ENCODE measurements around the gene PDE6H. TPM values are rescaled to one million over a fixed set of nuclear protein-coding genes. Genes with fewer than 3 reads are reported as not detected.

The PDE6H gene
- total and polyA plus RNA-seq, 2 donors (not counting 3 experiments of a cell fraction or from before 2014, with no cell fraction given): not detected

GRCh38 chr12:14986449-14986848, 13.6 kb downstream of the PDE6H start:
- POLR2A ChIA-PET: no interaction called here

GRCh38 chr12:14988035-14988434, 15.2 kb downstream of the PDE6H start:
- CTCF ChIA-PET: no interaction called here
- BruUV-seq (replicated peaks): no TSS peak

More at GRCh38 chr12:14986449-14986848, 13.6 kb downstream of the PDE6H start:
- dilution Hi-C loops (cut with MboI; ENCODE audit: extremely low pct_ligation_motif_present, low sequenced_read_pairs): no loop called here
- Histone ChIP-seq H3K4me3 (replicated peaks in 1 of 3; ENCODE audit: insufficient read depth in 1 of 3, low read depth in 1 of 3, low read length in 3 of 3) (no peak overlapping the region), H3K27ac (ENCODE audit: insufficient read depth, low read depth, low read length) (no peak overlapping the region), H3K4me1 (ENCODE audit: control insufficient read depth, extremely low read depth, insufficient read depth, low read length) (no peaks in the 10 kb centered on the region), H3K27me3 (ENCODE audit: control insufficient read depth in 2 of 2, insufficient read depth in 2 of 2, low read length in 2 of 2) (no peaks in the 10 kb centered on the region), H3K79me2 (ENCODE audit: control insufficient read depth, insufficient read depth, low read length) (no peaks in the 10 kb centered on the region), H3K9me1 (replicated peaks; ENCODE audit: control insufficient read depth, extremely low read depth, insufficient read depth, low read length) (no peaks in the 10 kb centered on the region), H3K9ac (replicated peaks; ENCODE audit: extremely low read depth, insufficient read depth, low read length) (no peak overlapping the region), H3K36me3 (ENCODE audit: control insufficient read depth in 2 of 2, extremely low read depth in 1 of 2, insufficient read depth in 2 of 2, low read length in 2 of 2) (no peaks in the 10 kb centered on the region), H2AFZ (ENCODE audit: low read depth, low read length) (no peak overlapping the region), H4K20me1 (replicated peaks; ENCODE audit: control insufficient read depth, extremely low read depth, insufficient read depth, low read length) (no peaks in the 10 kb centered on the region), H3K4me2 (ENCODE audit: insufficient read depth, low read length) (no peak overlapping the region), H3K9me3 (replicated peaks; ENCODE audit: control insufficient read depth, insufficient read depth, low read length) (no peaks in the 10 kb centered on the region)
- CTCF ChIA-PET: interaction anchor here (0.6 to 4.2 kb wide), 25 partner anchors 8 to 263 kb away, joined by 3 to 44 read pairs (median 4); partner anchors contain the start of genes ARHGDIB, ART4 and SMCO3
- no TSS peak for BruUV-seq (replicated peaks)
- DNase-seq (ENCODE audit: low read depth, low spot score): peak; percentile 40
- intact Hi-C loops (cut with micrococcal nuclease): loop anchor here (2.0 kb wide), 1 partner anchor 142 kb away; no protein-coding TSS in a partner anchor
- TF ChIP-seq POLR2AphosphoS5 (IDR thresholded peaks at IDR 0.05; ENCODE audit: insufficient read depth, low read depth, low read length): no peak
- TF ChIP-seq JUN (IDR thresholded peaks at IDR 0.05; ENCODE audit: borderline replicate concordance, insufficient read depth, insufficient read length, low read depth): no peak
- peak in 1 of 2 donors; percentile 24 for TF ChIP-seq CTCF (IDR thresholded peaks at IDR 0.05; ENCODE audit: extremely low read depth in 1 of 2, insufficient read depth in 1 of 2, low read depth in 1 of 2, low read length in 2 of 2)
- FAIRE-seq: no peak

More at GRCh38 chr12:14988035-14988434, 15.2 kb downstream of the PDE6H start:
- dilution Hi-C loops (cut with MboI; ENCODE audit: extremely low pct_ligation_motif_present, low sequenced_read_pairs): no loop called here
- no peaks in the 10 kb centered on the region for H3K9me1 ChIP-seq (replicated peaks; ENCODE audit: control insufficient read depth, extremely low read depth, insufficient read depth, low read length)
- H4K20me1 ChIP-seq (replicated peaks; ENCODE audit: control insufficient read depth, extremely low read depth, insufficient read depth, low read length): no peaks in the 10 kb centered on the region
- no peaks in the 10 kb centered on the region for H3K27me3 ChIP-seq (ENCODE audit: control insufficient read depth in 2 of 2, insufficient read depth in 2 of 2, low read length in 2 of 2)
- H3K79me2 ChIP-seq (ENCODE audit: control insufficient read depth, insufficient read depth, low read length): no peaks in the 10 kb centered on the region
- H3K27ac ChIP-seq (ENCODE audit: insufficient read depth, low read depth, low read length): no peak overlapping the region
- no peaks in the 10 kb centered on the region for H3K36me3 ChIP-seq (ENCODE audit: control insufficient read depth in 2 of 2, extremely low read depth in 1 of 2, insufficient read depth in 2 of 2, low read length in 2 of 2)
- TF ChIP-seq EZH2 (IDR thresholded peaks at IDR 0.05; ENCODE audit: borderline replicate concordance, low read depth, low read length, severe bottlenecking) (no peak), POLR2A (IDR thresholded peaks at IDR 0.05; ENCODE audit: low read depth, low read length) (no peak), JUN (IDR thresholded peaks at IDR 0.05; ENCODE audit: borderline replicate concordance, insufficient read depth, insufficient read length, low read depth) (no peak), MAX (IDR thresholded peaks at IDR 0.05; ENCODE audit: insufficient read depth, insufficient read length) (no peak), MYC (IDR thresholded peaks at IDR 0.05; ENCODE audit: low read depth, low read length) (no peak), CTCF (IDR thresholded peaks at IDR 0.05; ENCODE audit: extremely low read depth in 1 of 2, insufficient read depth in 1 of 2, low read depth in 1 of 2, low read length in 2 of 2) (no peak), GATA2 (IDR thresholded peaks at IDR 0.05; ENCODE audit: insufficient read depth, insufficient read length, low read depth, low read length) (no peak), POLR2AphosphoS5 (IDR thresholded peaks at IDR 0.05; ENCODE audit: insufficient read depth, low read depth, low read length) (no peak), FOS (IDR thresholded peaks at IDR 0.05; ENCODE audit: borderline replicate concordance, insufficient read depth, low read length) (no peak)
- POLR2A ChIA-PET: no interaction called here
- no peaks in the 10 kb centered on the region for H3K4me1 ChIP-seq (ENCODE audit: control insufficient read depth, extremely low read depth, insufficient read depth, low read length)
- no peak for DNase-seq (ENCODE audit: low read depth, low spot score)
- H2AFZ ChIP-seq (ENCODE audit: low read depth, low read length): no peak overlapping the region
- H3K4me2 ChIP-seq (ENCODE audit: insufficient read depth, low read length): no peak overlapping the region
- no peak overlapping the region for H3K9ac ChIP-seq (replicated peaks; ENCODE audit: extremely low read depth, insufficient read depth, low read length)
- H3K9me3 ChIP-seq (replicated peaks; ENCODE audit: control insufficient read depth, insufficient read depth, low read length): no peaks in the 10 kb centered on the region
- H3K4me3 ChIP-seq (replicated peaks in 1 of 3; ENCODE audit: insufficient read depth in 1 of 3, low read depth in 1 of 3, low read length in 3 of 3): no peak overlapping the region
- intact Hi-C loops (cut with micrococcal nuclease): no loop called here
- no peak for FAIRE-seq
